Activated CD8-positive, alpha-beta T cell treated with anti-CD3 and anti-CD28 coated beads for 36 hours (primary cell): ENCODE data around the gene ALG12. TPM values are rescaled to one million over a fixed set of nuclear protein-coding genes. Genes with fewer than 3 reads are reported as not detected.

Experiments used
- ATAC-seq: fragments of 200-7000 bp; cut with Tn5 transposase; one replicate; pipeline ENCODE4 v1.10.0; 2021; ENCODE audit warnings: mild to moderate bottlenecking, moderate library complexity
- CTCF ChIA-PET: fragments of 350-600 bp; sonication (Branson Sonifier 250); formaldehyde crosslinking; loops from one replicate; lab custom pipeline; 2021; ENCODE audit warnings: antibody characterized with exemption; lab: Charles Lee
- POLR2A ChIA-PET: fragments of 350-600 bp; sonication (Branson Sonifier 250); formaldehyde crosslinking; loops from one replicate; lab custom pipeline; 2021; ENCODE audit warnings: antibody characterized with exemption; lab: Charles Lee
- DNase-seq: peaks from one replicate; pipeline ENCODE4 v3.0.0-alpha.2; 2020
- H3K27ac Mint-ChIP-seq: one replicate; pipeline ENCODE4 v1.8.0; 2021; ENCODE audit warnings: mild to moderate bottlenecking, mixed read lengths
- H3K27me3 Mint-ChIP-seq: one replicate; pipeline ENCODE4 v1.8.0; 2021; ENCODE audit warnings: mixed read lengths
- H3K36me3 Mint-ChIP-seq: one replicate; pipeline ENCODE4 v1.8.0; 2021; ENCODE audit warnings: low read depth, mixed read lengths
- H3K4me1 Mint-ChIP-seq: one replicate; pipeline ENCODE4 v1.8.0; 2021; ENCODE audit warnings: low read depth, mixed read lengths
- H3K4me3 Mint-ChIP-seq: one replicate; pipeline ENCODE4 v1.8.0; 2021; ENCODE audit warnings: mild to moderate bottlenecking, moderate library complexity, mixed read lengths
- H3K9me3 Mint-ChIP-seq: one replicate; pipeline ENCODE4 v1.8.0; 2021; ENCODE audit warnings: mixed read lengths
- CTCF ChIP-seq: fragments of 200-600 bp; IDR thresholded peaks from one replicate; pipeline ENCODE4 v1.8.0; 2022; ENCODE audit warnings: antibody characterized with exemption, mild to moderate bottlenecking
- intact Hi-C: fragments of 100-400 bp; cut with micrococcal nuclease; formaldehyde crosslinking; loops from one replicate; pipeline ENCODE4 v1.10.0; 2022
- total RNA-seq, 2 experiments: library from RNA; stranded (reverse); gene quantifications; one replicate each; pipeline ENCODE4 v1.2.3, GENCODE V29; 2021

Gene ALG12
- total RNA-seq, 2 experiments from 2014 or later = 10.7 to 12.0 TPM

- ATAC-seq = no peak
Observed at GRCh38 chr22:49916831-49917230, 1.4 kb downstream of the ALG12 start.

GRCh38 chr22:49915610-49916009, 2.6 kb downstream of the ALG12 start:
- ATAC-seq (no peak), DNase-seq (no peak)
- Mint-ChIP-seq H3K4me1 (peaks cover 16% of the 10 kb centered on the region), H3K4me3 (no peak overlapping the region), H3K36me3 (peaks cover 7% of the 10 kb centered on the region), H3K27me3 (no peaks in the 10 kb centered on the region), H3K9me3 (no peaks in the 10 kb centered on the region), H3K27ac (no peak overlapping the region)
- TF ChIP-seq CTCF = no peak
- intact Hi-C loops = no loop called here
- POLR2A ChIA-PET = interaction anchor here (0.7 to 1.5 kb wide), 2 partner anchors 10 to 149 kb away, joined by 3 to 8 read pairs; no protein-coding TSS in a partner anchor
- CTCF ChIA-PET = interaction anchor here (0.9 to 2.8 kb wide), 4 partner anchors 35 to 148 kb away, joined by 3 to 16 read pairs (median 3); no protein-coding TSS in a partner anchor

More at GRCh38 chr22:49916831-49917230, 1.4 kb downstream of the ALG12 start:
- POLR2A ChIA-PET = interaction anchor here (0.5 to 0.9 kb wide), 2 partner anchors 149 to 156 kb away, joined by 3 to 4 read pairs; no protein-coding TSS in a partner anchor
- H3K4me3 Mint-ChIP-seq = peak overlapping the region; percentile 81
- H3K9me3 Mint-ChIP-seq = no peaks in the 10 kb centered on the region
- H3K36me3 Mint-ChIP-seq = peaks cover 9% of the 10 kb centered on the region
- intact Hi-C loops = no loop called here
- CTCF ChIA-PET = interaction anchor here (0.6 to 2.8 kb wide), 5 partner anchors 61 to 208 kb away, joined by 3 to 16 read pairs (median 3); no protein-coding TSS in a partner anchor
- peaks cover 16% of the 10 kb centered on the region for H3K4me1 Mint-ChIP-seq
- peak overlapping the region; percentile 87 for H3K27ac Mint-ChIP-seq
- no peak for TF ChIP-seq CTCF
- DNase-seq = no peak
- no peaks in the 10 kb centered on the region for H3K27me3 Mint-ChIP-seq

GRCh38 chr22:49914256-49914655, 4.0 kb downstream of the ALG12 start:
- intact Hi-C loops = no loop called here
- Mint-ChIP-seq H3K27ac (no peak overlapping the region), H3K9me3 (no peaks in the 10 kb centered on the region), H3K4me3 (no peak overlapping the region), H3K27me3 (no peaks in the 10 kb centered on the region), H3K36me3 (peaks cover 4% of the 10 kb centered on the region), H3K4me1 (peaks cover 5% of the 10 kb centered on the region)
- TF ChIP-seq CTCF = no peak
- POLR2A ChIA-PET = interaction anchor here (0.6 to 1.5 kb wide), 4 partner anchors 11 to 1418 kb away, joined by 3 to 8 read pairs (median 3); no protein-coding TSS in a partner anchor
- DNase-seq (no peak), ATAC-seq (no peak)
- CTCF ChIA-PET = interaction anchor here (1.1 to 2.8 kb wide), 2 partner anchors 34 to 147 kb away, joined by 3 to 16 read pairs; no protein-coding TSS in a partner anchor

GRCh38 chr22:49913446-49913845, 4.8 kb downstream of the ALG12 start:
- CTCF ChIA-PET = no interaction called here
- Mint-ChIP-seq H3K4me3 (no peak overlapping the region), H3K36me3 (peaks cover 4% of the 10 kb centered on the region), H3K27me3 (no peaks in the 10 kb centered on the region), H3K9me3 (no peaks in the 10 kb centered on the region), H3K4me1 (peaks cover 5% of the 10 kb centered on the region), H3K27ac (no peak overlapping the region)
- intact Hi-C loops = no loop called here
- POLR2A ChIA-PET = interaction anchor here (1.1 kb wide), 1 partner anchor 48 kb away, joined by 3 read pairs; the partner anchor contains the start of gene PIM3
- ATAC-seq (no peak), DNase-seq (no peak)
- TF ChIP-seq CTCF = no peak

GRCh38 chr22:49913026-49913425, 5.2 kb downstream of the ALG12 start:
- intact Hi-C loops = no loop called here
- CTCF ChIA-PET = no interaction called here
- H3K36me3 Mint-ChIP-seq = peaks cover 4% of the 10 kb centered on the region

More at GRCh38 chr22:49913026-49913425, 5.2 kb downstream of the ALG12 start:
- POLR2A ChIA-PET = interaction anchor here (1.1 kb wide), 1 partner anchor 48 kb away, joined by 3 read pairs; the partner anchor contains the start of gene PIM3
- H3K27me3 Mint-ChIP-seq = no peaks in the 10 kb centered on the region
- DNase-seq (no peak), ATAC-seq (no peak)
- no peak overlapping the region for H3K27ac Mint-ChIP-seq
- H3K4me1 Mint-ChIP-seq = peaks cover 5% of the 10 kb centered on the region
- H3K9me3 Mint-ChIP-seq = no peaks in the 10 kb centered on the region
- no peak overlapping the region for H3K4me3 Mint-ChIP-seq
- TF ChIP-seq CTCF = no peak
